A549 (cell line): ENCODE measurements around the gene SPAG7. TPM values are rescaled to one million over a fixed set of nuclear protein-coding genes. Genes with fewer than 3 reads are reported as not detected.

Source experiments
- ATAC-seq, 2 experiments: fragments of 200-7000 bp in 1 of 2; fragments of >200 bp in 1 of 2; cut with Nextera tagmentation in 1 of 2; cut with Tn5 transposase in 1 of 2; 3 replicates each; pipeline versions ENCODE4 v1.8.0 to v1.9.1; 2018 to 2020; ENCODE audit warnings: mild to moderate bottlenecking in 1 of 2, moderate library complexity in 1 of 2
- CTCF ChIA-PET: fragments of 300-600 bp; sonication (Branson Sonifier 250); formaldehyde crosslinking; extraction: SDS; loops from one replicate; lab custom pipeline; 2021; ENCODE audit warnings: antibody characterized with exemption, inconsistent platforms; lab: Yijun Ruan, JAX
- POLR2A ChIA-PET: fragments of 350-600 bp; formaldehyde crosslinking; extraction: SDS; loops from one replicate; lab custom pipeline; 2021; ENCODE audit warnings: antibody characterized with exemption, inconsistent platforms; lab: Yijun Ruan, JAX
- DNase-seq, 2 experiments: peaks; one replicate each; pipeline versions ENCODE4 v3.0.0 to v3.0.0-alpha.2; 2011 to 2016; ENCODE audit warnings: low read depth in 1 of 2, low spot score in 1 of 2
- FAIRE-seq: peaks from 2 replicates; lab custom pipeline; 2011; peaks lifted over from hg19 to GRCh38; lab: Jason Lieb, UNC
- H3K27ac ChIP-seq, 2 experiments: fragments of >200 bp; sonication (Bioruptor Twin); formaldehyde crosslinking; 3 replicates each; pipeline ENCODE4 v1.5.1; 2016 to 2017
- H3K4me1 ChIP-seq: fragments of >200 bp; sonication (Bioruptor Twin); formaldehyde crosslinking; 3 replicates; pipeline ENCODE4 v1.6.1; 2016
- H3K4me2 ChIP-seq: fragments of >200 bp; sonication (Bioruptor Twin); formaldehyde crosslinking; 3 replicates; pipeline ENCODE4 v1.6.1; 2016
- H3K4me3 ChIP-seq: fragments of >200 bp; sonication (Bioruptor Twin); formaldehyde crosslinking; 3 replicates; pipeline ENCODE4 v1.5.1; 2016
- H3K9me3 ChIP-seq: fragments of >200 bp; sonication (Bioruptor Twin); formaldehyde crosslinking; 3 replicates; pipeline ENCODE4 v1.6.1; 2016
- BCL3 ChIP-seq: fragments of >200 bp; sonication (Bioruptor Twin); formaldehyde crosslinking; IDR thresholded peaks from 3 replicates; pipeline ENCODE4 v1.6.1; 2016
- CBX8 ChIP-seq: fragments of 200-600 bp; sonication (generic); IDR thresholded peaks from 2 replicates; pipeline ENCODE4 v1.6.1; 2016
- CHD2 ChIP-seq: fragments of 150-350 bp; IDR thresholded peaks from 2 replicates; pipeline ENCODE4 v1.6.1; 2014; ENCODE audit warnings: low read length; ENCODE audit not compliant: partially characterized antibody
- EHF ChIP-seq: fragments of 250-450 bp; sonication (Bioruptor Pico); IDR thresholded peaks from 2 replicates; pipeline ENCODE4 v1.5.0; 2020; ENCODE audit warnings: mild to moderate bottlenecking
- HMGXB4 ChIP-seq: fragments of 250-450 bp; sonication (Bioruptor Pico); IDR thresholded peaks from 2 replicates; pipeline ENCODE4 v1.5.0; 2021; ENCODE audit warnings: mild to moderate bottlenecking, moderate library complexity, borderline replicate concordance
- HOXB13 ChIP-seq: fragments of 250-450 bp; sonication (Bioruptor Pico); IDR thresholded peaks from 2 replicates; pipeline ENCODE4 v1.5.0; 2020; ENCODE audit warnings: low read depth, mild to moderate bottlenecking, moderate library complexity
- KDM1A ChIP-seq: fragments of 200-600 bp; sonication (generic); IDR thresholded peaks from 2 replicates; pipeline ENCODE4 v1.6.1; 2016; ENCODE audit warnings: low read depth, mild to moderate bottlenecking
- MAFK ChIP-seq: fragments of 450-650 bp; IDR thresholded peaks from 2 replicates; pipeline ENCODE4 v1.6.1; 2014; ENCODE audit not compliant: partially characterized antibody
- MAX ChIP-seq: IDR thresholded peaks from 2 replicates; pipeline ENCODE4 v1.6.1; 2012
- PBX3 ChIP-seq: IDR thresholded peaks from 2 replicates; pipeline ENCODE4 v1.6.1; 2012
- PHF8 ChIP-seq: fragments of 200-600 bp; sonication (generic); IDR thresholded peaks from 2 replicates; pipeline ENCODE4 v1.6.1; 2016; ENCODE audit warnings: low read depth, mild to moderate bottlenecking, antibody characterized with exemption, moderate library complexity, borderline replicate concordance
- POLR2A ChIP-seq: IDR thresholded peaks from 2 replicates; pipeline ENCODE4 v1.6.1; 2012; ENCODE audit warnings: mild to moderate bottlenecking, low read length
- RAD21 ChIP-seq, 2 experiments: fragments of >200 bp in 1 of 2; sonication (Bioruptor Twin) in 1 of 2; formaldehyde crosslinking in 1 of 2; IDR thresholded peaks in 1 of 2; conservative IDR thresholded peaks in 1 of 2; 2 replicates in 1 of 2; 3 replicates in 1 of 2; pipeline ENCODE4 v1.6.1; 2012 to 2018; ENCODE audit warnings: inconsistent platforms in 1 of 2
- RCOR1 ChIP-seq: fragments of 150-350 bp; IDR thresholded peaks from 2 replicates; pipeline ENCODE4 v1.6.1; 2014; ENCODE audit warnings: antibody characterized with exemption, low read length, low read depth
- RFX5 ChIP-seq: fragments of 450-650 bp; IDR thresholded peaks from 2 replicates; pipeline ENCODE4 v1.7.1; 2014; ENCODE audit warnings: antibody characterized with exemption, mild to moderate bottlenecking, moderate library complexity
- RNF2 ChIP-seq: fragments of 200-600 bp; sonication (generic); IDR thresholded peaks from 2 replicates; pipeline ENCODE4 v1.6.1; 2016; ENCODE audit warnings: low read depth, mild to moderate bottlenecking, antibody characterized with exemption, moderate library complexity, borderline replicate concordance
- SREBF2 ChIP-seq: fragments of 450-650 bp; IDR thresholded peaks from 2 replicates; pipeline ENCODE4 v1.6.1; 2014; ENCODE audit warnings: mild to moderate bottlenecking, moderate library complexity
- TFCP2L1 ChIP-seq: fragments of 250-450 bp; sonication (Bioruptor Pico); IDR thresholded peaks from 2 replicates; pipeline ENCODE4 v1.5.0; 2021; ENCODE audit warnings: mild to moderate bottlenecking
- TP53 ChIP-seq: fragments of 250-450 bp; sonication (Bioruptor Pico); IDR thresholded peaks from 2 replicates; pipeline ENCODE4 v1.5.0; 2021; ENCODE audit warnings: mild to moderate bottlenecking, moderate library complexity
- USF2 ChIP-seq: fragments of 450-650 bp; IDR thresholded peaks from 2 replicates; pipeline ENCODE4 v1.6.1; 2014; ENCODE audit warnings: antibody characterized with exemption
- WGBS: methylation state at CpG from one replicate; pipeline ENCODE4 v1.1.6; 2017; ENCODE audit errors: missing lambda C conversion rate; 5-methylcytosine and 5-hydroxymethylcytosine counted together
- polyA plus RNA-seq, 4 experiments: library from polyadenylated mRNA; depleted of rRNA in 3 of 4; stranded (reverse); fragments of >200 nt; fragmentation: RNase III in 1 of 4; extraction: RNeasy Plus Mini Kit Qiagen cat#74134 plus additional on column Dnase treatment in 1 of 4; gene quantifications; 2 replicates in 3 of 4; 3 replicates in 1 of 4; pipeline ENCODE4 v1.2.3, GENCODE V29; 2011 to 2017
- TF ChIP-seq, protein P1 (sequence below): fragments of 250-450 bp; sonication (Bioruptor Pico); IDR thresholded peaks from 2 replicates; pipeline ENCODE4 v1.5.0; 2020; ENCODE audit warnings: low read depth, mild to moderate bottlenecking, moderate library complexity
- TF ChIP-seq, protein P2 (sequence below): IDR thresholded peaks from 2 replicates; pipeline ENCODE4 v1.6.1; 2012; ENCODE audit warnings: low read depth, borderline replicate concordance

SPAG7 gene
- polyA plus RNA-seq, 2 of the 4 experiments (the other 2 are of a cell fraction): 94.9 to 102 TPM

GRCh38 chr17:4966844-4967538, 626 bp downstream of the SPAG7 start:
- WGBS: 2% methylated on average over 42 of the region's 42 CpGs
- ATAC-seq (peak; percentile 89 to 95), FAIRE-seq (peak; percentile 100), DNase-seq (peak; percentile 100)
- no peaks in the 10 kb centered on the region for H3K9me3 ChIP-seq
- CTCF ChIA-PET: interaction anchor here (0.5 to 11.2 kb wide), 17 partner anchors 10 to 1458 kb away, joined by 3 to 148 read pairs (median 4); partner anchors contain the start of genes CAMTA2, ENO3, PFN1 and RNF167
- H3K4me1 ChIP-seq: peaks cover 21% of the 10 kb centered on the region
- POLR2A ChIA-PET: interaction anchor here (0.8 to 6.2 kb wide), 23 partner anchors 9 to 257 kb away, joined by 3 to 83 read pairs (median 4); partner anchors contain the start of genes CAMTA2, ENO3, INCA1 and KIF1C
- peak overlapping the region; percentile 63 for H3K4me3 ChIP-seq
- H3K4me2 ChIP-seq: peak overlapping the region; percentile 89
- peak; percentile 59; the same call in 1 of the 2 replicates for TF ChIP-seq POLR2A
- TF ChIP-seq MAX: peak; percentile 92
- peak; percentile 9; the same call in 1 of the 2 replicates for TF ChIP-seq USF2
- TF ChIP-seq KDM1A: no peak
- TF ChIP-seq PBX3: peak; percentile 98
- TF ChIP-seq, protein P1, sequence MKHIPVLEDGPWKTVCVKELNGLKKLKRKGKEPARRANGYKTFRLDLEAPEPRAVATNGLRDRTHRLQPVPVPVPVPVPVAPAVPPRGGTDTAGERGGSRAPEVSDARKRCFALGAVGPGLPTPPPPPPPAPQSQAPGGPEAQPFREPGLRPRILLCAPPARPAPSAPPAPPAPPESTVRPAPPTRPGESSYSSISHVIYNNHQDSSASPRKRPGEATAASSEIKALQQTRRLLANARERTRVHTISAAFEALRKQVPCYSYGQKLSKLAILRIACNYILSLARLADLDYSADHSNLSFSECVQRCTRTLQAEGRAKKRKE (CRISPR knock-in tag): peak; percentile 86; the same call in 1 of the 2 replicates
- TF ChIP-seq RNF2: peak; percentile 95; the same call in 1 of the 2 replicates
- no peak for TF ChIP-seq CBX8
- TF ChIP-seq RCOR1: no peak
- peak; percentile 89 for TF ChIP-seq TP53 (CRISPR knock-in tag)
- TF ChIP-seq MAFK: peak; percentile 35
- peak; percentile 59; the same call in 1 of the 2 replicates for TF ChIP-seq EHF (CRISPR knock-in tag)
- TF ChIP-seq TFCP2L1 (CRISPR knock-in tag): 0 out of 2 replicates have a peak, but pooled peaks have one; percentile 73
- no peak for TF ChIP-seq HMGXB4 (CRISPR knock-in tag)
- TF ChIP-seq PHF8: peak; percentile 47; the same call in 1 of the 2 replicates
- no peak; the same call in 1 of the 2 replicates for TF ChIP-seq SREBF2
- peak; percentile 79 for TF ChIP-seq RFX5
- peak; percentile 86 for TF ChIP-seq HOXB13
- TF ChIP-seq CHD2: peak; percentile 56
- TF ChIP-seq RAD21 (conservative IDR thresholded peaks at IDR 0.05 in 1 of 2, IDR thresholded peaks at IDR 0.05 in 1 of 2): peak in 1 of 2 experiments; percentile 10; a peak in 1 of 5 replicates
- TF ChIP-seq, protein P2, sequence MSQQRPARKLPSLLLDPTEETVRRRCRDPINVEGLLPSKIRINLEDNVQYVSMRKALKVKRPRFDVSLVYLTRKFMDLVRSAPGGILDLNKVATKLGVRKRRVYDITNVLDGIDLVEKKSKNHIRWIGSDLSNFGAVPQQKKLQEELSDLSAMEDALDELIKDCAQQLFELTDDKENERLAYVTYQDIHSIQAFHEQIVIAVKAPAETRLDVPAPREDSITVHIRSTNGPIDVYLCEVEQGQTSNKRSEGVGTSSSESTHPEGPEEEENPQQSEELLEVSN: peak; percentile 71
- TF ChIP-seq BCL3: no peak
- peak overlapping the region; percentile 94 to 95 for H3K27ac ChIP-seq
